ENCODE data around the gene CFAP97.

DNA sequence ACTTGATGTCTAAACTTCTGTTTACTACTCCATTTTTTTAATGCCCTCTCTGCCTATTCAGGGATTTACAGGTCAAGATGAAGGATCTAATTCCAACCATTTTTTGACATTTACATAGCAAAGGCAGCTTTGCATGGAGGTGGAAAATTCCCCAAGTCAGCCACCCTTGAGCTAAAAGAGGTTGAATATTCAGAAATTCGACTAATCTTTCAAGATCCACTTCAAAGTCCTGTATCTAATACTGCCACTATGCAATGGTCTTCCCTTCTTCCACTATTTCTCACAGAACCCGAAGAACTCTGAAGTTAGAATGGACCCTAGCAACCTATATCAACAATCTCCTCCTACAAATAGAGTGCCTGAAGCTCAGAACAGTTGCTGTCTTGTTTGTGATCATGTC, 21.6 kb downstream of the CFAP97 start:
- no peak for TF ChIP-seq EZH2 (IDR thresholded peaks at IDR 0.05; ENCODE audit: borderline replicate concordance, insufficient read depth, low read length, poor library complexity, severe bottlenecking)
- TF ChIP-seq, protein P1, sequence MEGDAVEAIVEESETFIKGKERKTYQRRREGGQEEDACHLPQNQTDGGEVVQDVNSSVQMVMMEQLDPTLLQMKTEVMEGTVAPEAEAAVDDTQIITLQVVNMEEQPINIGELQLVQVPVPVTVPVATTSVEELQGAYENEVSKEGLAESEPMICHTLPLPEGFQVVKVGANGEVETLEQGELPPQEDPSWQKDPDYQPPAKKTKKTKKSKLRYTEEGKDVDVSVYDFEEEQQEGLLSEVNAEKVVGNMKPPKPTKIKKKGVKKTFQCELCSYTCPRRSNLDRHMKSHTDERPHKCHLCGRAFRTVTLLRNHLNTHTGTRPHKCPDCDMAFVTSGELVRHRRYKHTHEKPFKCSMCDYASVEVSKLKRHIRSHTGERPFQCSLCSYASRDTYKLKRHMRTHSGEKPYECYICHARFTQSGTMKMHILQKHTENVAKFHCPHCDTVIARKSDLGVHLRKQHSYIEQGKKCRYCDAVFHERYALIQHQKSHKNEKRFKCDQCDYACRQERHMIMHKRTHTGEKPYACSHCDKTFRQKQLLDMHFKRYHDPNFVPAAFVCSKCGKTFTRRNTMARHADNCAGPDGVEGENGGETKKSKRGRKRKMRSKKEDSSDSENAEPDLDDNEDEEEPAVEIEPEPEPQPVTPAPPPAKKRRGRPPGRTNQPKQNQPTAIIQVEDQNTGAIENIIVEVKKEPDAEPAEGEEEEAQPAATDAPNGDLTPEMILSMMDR (IDR thresholded peaks at IDR 0.05; ENCODE audit: poor library complexity, severe bottlenecking), result no peak
- no peak for TF ChIP-seq SMC3 (conservative IDR thresholded peaks at IDR 0.05; ENCODE audit: poor library complexity)
- TF ChIP-seq POLR2AphosphoS5 (IDR thresholded peaks at IDR 0.05), result no peak
- no peak for TF ChIP-seq MXI1 (conservative IDR thresholded peaks at IDR 0.05; ENCODE audit: poor library complexity, severe bottlenecking)
- TF ChIP-seq EP300 (conservative IDR thresholded peaks at IDR 0.05; ENCODE audit: poor library complexity, severe bottlenecking), result no peak
- TF ChIP-seq TAF1 (IDR thresholded peaks at IDR 0.05; ENCODE audit: low read depth), result no peak
